MM.1S (cell line): Measurements from ENCODE around the gene RAB6B.
A peak's percentile ranks its signal among the peaks of the same experiment; 100 is the strongest.

Source experiments
- DNase-seq: peaks from one replicate; pipeline ENCODE4 v3.0.0-alpha.2; 2015
- H2AFZ ChIP-seq: fragments of 300-600 bp; sonication (generic); 2 replicates; pipeline ENCODE4 v1.6.0; 2016; ENCODE audit warnings: antibody characterized with exemption, low read length
- H3F3A ChIP-seq: fragments of 300-600 bp; sonication (generic); 2 replicates; pipeline ENCODE4 v1.6.1; 2016; ENCODE audit warnings: mild to moderate bottlenecking, antibody characterized with exemption, low read length, moderate library complexity, mixed read lengths; ENCODE audit not compliant: insufficient read depth
- H3K27ac ChIP-seq: fragments of 300-600 bp; sonication (generic); 2 replicates; pipeline ENCODE4 v1.5.1; 2016; ENCODE audit warnings: mild to moderate bottlenecking, low read length
- H3K27me3 ChIP-seq: fragments of 300-600 bp; sonication (generic); replicated peaks from 2 replicates; pipeline ENCODE4 v1.6.0; 2016; ENCODE audit warnings: low read length; ENCODE audit not compliant: insufficient read depth
- H3K36me3 ChIP-seq: fragments of 300-600 bp; sonication (generic); replicated peaks from 2 replicates; pipeline ENCODE4 v1.6.1; 2016; ENCODE audit warnings: mild to moderate bottlenecking, low read length, mixed read lengths; ENCODE audit not compliant: insufficient read depth
- H3K4me1 ChIP-seq: fragments of 300-600 bp; sonication (generic); 2 replicates; pipeline ENCODE4 v1.6.1; 2016; ENCODE audit warnings: low read length, mixed read lengths
- H3K4me2 ChIP-seq: fragments of 300-600 bp; sonication (generic); 2 replicates; pipeline ENCODE4 v1.6.0; 2016; ENCODE audit warnings: low read depth, low read length
- H3K4me3 ChIP-seq: fragments of 300-600 bp; sonication (generic); 2 replicates; pipeline ENCODE4 v1.5.1; 2016; ENCODE audit warnings: low read length, mixed read lengths
- H3K79me2 ChIP-seq: fragments of 300-600 bp; sonication (generic); 2 replicates; pipeline ENCODE4 v1.6.1; 2016; ENCODE audit warnings: mixed run types, low read length, mixed read lengths
- H3K9ac ChIP-seq: fragments of 300-600 bp; sonication (generic); 2 replicates; pipeline ENCODE4 v1.6.1; 2016; ENCODE audit warnings: low read length, mixed read lengths
- H3K9me2 ChIP-seq: fragments of 300-600 bp; sonication (generic); replicated peaks from 2 replicates; pipeline ENCODE4 v1.6.1; 2016; ENCODE audit warnings: mild to moderate bottlenecking, low read length, mixed read lengths; ENCODE audit not compliant: insufficient read depth
- H3K9me3 ChIP-seq: fragments of 300-600 bp; sonication (generic); replicated peaks from 2 replicates; pipeline ENCODE4 v1.6.1; 2016; ENCODE audit warnings: mild to moderate bottlenecking, low read length, mixed read lengths; ENCODE audit not compliant: insufficient read depth
- H4K20me1 ChIP-seq: fragments of 300-600 bp; sonication (generic); 2 replicates; pipeline ENCODE4 v1.6.1; 2016; ENCODE audit warnings: mild to moderate bottlenecking, low read length, moderate library complexity, mixed read lengths; ENCODE audit not compliant: insufficient read depth
- CTCF ChIP-seq: fragments of 300-600 bp; sonication (generic); IDR thresholded peaks from 2 replicates; pipeline ENCODE4 v1.5.1; 2016; ENCODE audit warnings: antibody characterized with exemption, low read length, mixed read lengths
- EZH2 ChIP-seq: fragments of 300-600 bp; sonication (generic); optimal IDR thresholded peaks from 2 replicates; pipeline ENCODE3; 2017; ENCODE audit warnings: low read depth, mild to moderate bottlenecking, antibody characterized with exemption, low read length, mixed read lengths
- EZH2phosphoT487 ChIP-seq: fragments of 300-600 bp; sonication (generic); IDR thresholded peaks from 2 replicates; pipeline ENCODE4 v1.6.1; 2018; ENCODE audit warnings: antibody characterized with exemption, low read length

Gene RAB6B

GRCh38 chr3:133910422-133910821, 14.7 kb upstream of the RAB6B start:
- Histone ChIP-seq H3K4me3 (no peak overlapping the region), H3K4me2 (no peak overlapping the region), H3K79me2 (no peaks in the 10 kb centered on the region), H3K36me3 (no peaks in the 10 kb centered on the region), H3K9ac (no peak overlapping the region), H2AFZ (no peak overlapping the region), H3K9me2 (no peaks in the 10 kb centered on the region), H3F3A (no peaks in the 10 kb centered on the region), H3K9me3 (no peaks in the 10 kb centered on the region), H3K27me3 (no peaks in the 10 kb centered on the region), H3K4me1 (no peaks in the 10 kb centered on the region), H3K27ac (no peak overlapping the region), H4K20me1 (no peaks in the 10 kb centered on the region)
- TF ChIP-seq CTCF (peak; percentile 11; the same call in 1 of the 2 replicates), EZH2 (no peak), EZH2phosphoT487 (no peak)
- DNase-seq: no peak

GRCh38 chr3:133905376-133905775, 9.7 kb upstream of the RAB6B start:
- no peaks in the 10 kb centered on the region for H3K27me3 ChIP-seq
- H3K9me2 ChIP-seq: no peaks in the 10 kb centered on the region
- H3K9me3 ChIP-seq: no peaks in the 10 kb centered on the region
- no peak overlapping the region for H3K4me2 ChIP-seq
- H4K20me1 ChIP-seq: no peaks in the 10 kb centered on the region
- no peak overlapping the region for H2AFZ ChIP-seq
- TF ChIP-seq EZH2 (no peak), CTCF (no peak), EZH2phosphoT487 (no peak)
- no peak overlapping the region for H3K9ac ChIP-seq
- no peaks in the 10 kb centered on the region for H3K36me3 ChIP-seq
- H3K4me3 ChIP-seq: no peak overlapping the region
- H3F3A ChIP-seq: no peaks in the 10 kb centered on the region
- H3K4me1 ChIP-seq: no peaks in the 10 kb centered on the region
- no peak overlapping the region for H3K27ac ChIP-seq
- H3K79me2 ChIP-seq: no peaks in the 10 kb centered on the region
- DNase-seq: no peak

GRCh38 chr3:133901847-133902246, 6.2 kb upstream of the RAB6B start:
- no peaks in the 10 kb centered on the region for H3K4me1 ChIP-seq
- H3K27me3 ChIP-seq: no peaks in the 10 kb centered on the region
- DNase-seq: no peak
- H2AFZ ChIP-seq: no peak overlapping the region
- no peaks in the 10 kb centered on the region for H4K20me1 ChIP-seq
- no peak overlapping the region for H3K4me3 ChIP-seq
- H3K79me2 ChIP-seq: no peaks in the 10 kb centered on the region
- H3K9me3 ChIP-seq: no peaks in the 10 kb centered on the region
- no peak overlapping the region for H3K9ac ChIP-seq
- H3K36me3 ChIP-seq: no peaks in the 10 kb centered on the region
- no peaks in the 10 kb centered on the region for H3F3A ChIP-seq
- TF ChIP-seq CTCF: no peak
- no peak for TF ChIP-seq EZH2
- TF ChIP-seq EZH2phosphoT487: no peak
- H3K9me2 ChIP-seq: no peaks in the 10 kb centered on the region
- H3K27ac ChIP-seq: no peak overlapping the region
- H3K4me2 ChIP-seq: no peak overlapping the region
